Measurements from ENCODE around the gene NEK11.
"Not testable (repeated sequence)": the region's sequence is repeated elsewhere in the genome, so short reads cannot be mapped to it uniquely, and the experiment has no call there.

NEK11 gene

DNA sequence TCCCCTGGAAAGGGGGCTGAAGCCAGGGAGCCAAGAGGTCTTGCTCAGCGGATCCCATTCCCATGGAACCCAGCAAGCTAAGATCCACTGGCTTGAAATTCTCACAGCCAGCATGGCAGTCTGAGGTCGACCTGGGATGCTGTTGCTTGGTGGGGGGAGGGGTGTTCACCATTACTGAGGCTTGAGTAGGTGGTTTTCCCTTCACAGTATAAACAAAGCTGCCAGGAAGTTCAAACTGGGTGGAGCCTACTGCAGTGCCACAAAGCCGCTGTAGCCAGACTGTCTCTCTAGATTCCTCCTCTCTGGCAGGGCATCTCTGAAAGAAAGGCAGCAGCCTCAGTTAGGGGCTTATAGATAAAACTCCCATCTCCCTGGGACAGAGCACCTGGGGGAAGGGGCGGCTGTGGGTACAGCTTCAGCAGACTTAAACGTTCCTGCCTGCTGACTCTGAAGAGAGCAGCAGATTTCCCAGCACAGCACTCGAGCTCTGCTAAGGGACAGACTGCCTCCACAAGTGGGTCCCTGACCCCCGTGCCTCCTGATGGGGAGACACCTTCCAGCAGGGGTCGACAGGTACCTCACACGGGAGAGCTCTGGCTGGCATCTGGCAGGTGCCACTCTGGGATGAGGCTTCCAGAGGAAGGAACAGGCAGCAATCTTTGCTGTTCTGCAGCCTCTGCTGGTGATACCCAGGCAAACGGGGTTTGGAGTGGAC is 15.8 kb downstream of the NEK11 start:
- DNase-seq (ENCODE audit: low read depth, low spot score): not testable (repeated sequence)

DNA sequence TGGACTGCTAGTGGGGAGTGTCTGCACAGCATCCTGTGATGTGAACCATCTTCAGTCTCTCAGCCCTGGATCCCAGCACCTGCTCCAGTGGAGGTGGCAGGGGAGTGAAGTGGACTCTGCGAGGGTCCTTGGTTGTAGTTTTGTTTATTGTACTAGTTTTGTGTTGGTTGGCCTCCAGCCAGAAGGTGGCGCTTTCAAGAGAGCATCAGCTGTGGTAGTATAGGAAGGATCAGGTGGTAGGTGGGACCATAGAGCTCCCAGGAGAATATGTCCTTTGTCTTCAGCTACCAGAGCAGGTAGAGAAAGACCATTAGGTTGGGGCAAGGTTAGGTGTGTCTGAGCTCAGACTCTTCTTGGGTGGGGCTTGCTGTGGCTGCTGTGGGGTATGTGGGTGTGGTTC is 20.9 kb downstream of the NEK11 start:
- no peak for DNase-seq (ENCODE audit: low read depth, low spot score)

DNA sequence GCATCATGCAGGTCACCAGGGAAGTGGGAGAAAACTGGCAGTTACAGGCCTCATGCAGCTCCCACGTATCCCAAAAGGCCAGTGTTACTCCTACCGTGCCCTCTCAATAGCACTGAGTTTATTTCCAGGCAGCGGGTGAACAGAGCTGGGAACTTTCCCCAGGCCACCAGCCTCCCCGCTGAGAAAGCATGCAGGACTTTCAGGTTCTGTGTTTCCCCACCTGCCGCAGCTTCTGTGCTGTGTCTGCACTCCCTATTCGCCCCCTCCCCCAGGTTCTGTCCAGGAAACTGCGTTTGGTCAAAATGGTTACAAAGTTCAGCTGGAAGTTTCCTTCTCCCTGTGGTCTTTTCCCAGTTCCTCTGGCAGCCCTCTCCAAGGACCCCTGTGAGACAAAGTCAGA is 21.4 kb downstream of the NEK11 start:
- no peak for DNase-seq (ENCODE audit: low read depth, low spot score)

DNA sequence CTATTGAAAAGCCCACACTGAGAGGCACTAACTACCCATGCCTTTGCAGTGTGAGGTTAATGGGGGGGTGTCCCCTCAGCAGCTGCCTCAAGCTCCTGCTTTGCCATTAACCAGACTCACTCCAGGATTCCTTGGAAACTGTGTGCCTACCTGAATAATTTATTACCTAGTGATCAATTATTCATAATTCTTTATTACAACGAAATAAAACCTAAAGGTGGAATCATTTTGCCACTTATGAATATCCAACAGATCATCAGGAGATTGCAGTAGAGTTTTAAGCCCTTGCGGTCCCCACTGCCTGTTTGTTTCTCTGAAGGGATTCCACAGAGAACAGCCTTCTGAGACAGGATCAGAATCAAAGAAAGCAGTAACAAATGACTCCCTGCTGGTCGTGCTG is 23.3 kb downstream of the NEK11 start:
- no peak for DNase-seq (ENCODE audit: low read depth, low spot score)

DNA sequence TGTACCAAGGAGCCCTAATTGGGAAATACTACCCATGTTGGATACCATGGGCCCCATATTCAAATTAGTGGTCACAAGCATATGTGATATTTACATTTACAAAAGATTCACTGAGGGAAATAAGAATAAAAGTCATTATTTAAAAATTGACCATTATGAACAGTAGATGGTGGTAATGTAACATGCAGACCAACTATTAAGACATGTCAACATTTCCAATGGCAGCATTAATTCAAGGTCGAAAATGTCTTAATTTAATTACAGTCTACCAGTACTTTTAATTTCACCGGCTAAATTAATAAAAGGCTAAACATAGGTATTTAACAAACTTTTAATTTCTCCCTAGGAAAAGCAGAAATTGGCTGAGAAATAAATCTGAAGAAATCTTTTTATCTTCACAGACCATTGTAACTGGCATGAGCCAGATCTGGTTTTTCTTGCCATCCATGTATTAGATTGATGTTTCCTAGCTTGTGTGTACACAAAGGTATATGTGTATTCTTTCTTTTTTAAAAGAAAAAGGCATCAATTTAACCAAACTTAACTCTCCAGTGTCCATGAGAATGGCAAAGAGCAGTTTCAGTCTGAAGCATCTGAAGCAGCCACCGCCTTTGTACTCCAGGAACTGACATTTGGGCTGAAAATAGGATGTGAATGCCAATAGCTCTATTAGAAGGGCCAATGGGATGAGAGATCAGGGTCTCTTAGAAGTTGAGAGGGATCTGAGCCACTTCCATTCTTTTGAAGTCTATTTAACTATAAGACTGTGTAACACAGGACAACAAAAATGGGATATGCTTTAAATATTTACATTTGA is 26.6 kb downstream of the NEK11 start:
- DNase-seq (ENCODE audit: low read depth, low spot score): peak; percentile 25

DNA sequence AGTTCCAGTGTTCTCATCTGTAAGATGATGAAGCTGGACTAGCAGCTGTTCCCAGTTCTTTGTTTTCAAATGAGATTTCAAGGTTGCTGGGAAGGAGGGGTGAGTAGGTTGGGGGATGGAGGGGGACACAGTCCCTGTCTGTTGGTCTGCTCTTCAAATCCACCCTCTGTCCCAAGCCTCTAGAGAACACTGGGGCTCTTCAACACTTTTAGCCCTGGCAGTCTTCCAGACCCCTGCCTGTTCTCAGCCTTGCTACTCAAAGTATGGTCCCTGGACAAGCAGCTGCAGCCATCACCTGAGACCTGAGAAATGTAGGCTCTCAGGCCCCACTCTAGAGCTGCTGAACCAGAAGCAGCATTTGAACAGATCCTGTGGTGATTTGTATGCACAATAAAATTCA is 41.3 kb downstream of the NEK11 start:
- DNase-seq (ENCODE audit: low read depth, low spot score): no peak

DNA sequence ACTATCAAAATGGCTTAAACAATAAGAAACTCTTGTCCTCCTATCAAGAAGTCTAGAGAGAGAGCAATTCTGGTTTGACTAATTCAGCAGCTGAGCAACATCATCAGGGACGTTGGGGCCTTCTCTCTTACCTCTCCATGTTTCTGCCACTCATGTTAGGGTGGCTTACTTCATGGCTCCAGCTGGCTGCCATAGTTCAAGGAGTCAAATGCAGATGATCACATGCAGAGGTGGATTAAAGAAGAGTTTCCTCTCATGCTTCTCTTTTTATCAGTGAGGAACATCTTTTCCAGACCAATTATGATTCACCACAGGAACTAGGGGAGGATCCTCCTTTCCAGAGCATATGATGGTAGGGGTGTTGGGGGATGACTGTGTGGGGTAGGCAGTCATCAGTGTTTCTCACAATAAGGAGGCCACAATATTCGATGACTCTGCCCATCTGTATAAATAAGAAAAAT is 45.5 kb downstream of the NEK11 start:
- DNase-seq (ENCODE audit: low read depth, low spot score): no peak

DNA sequence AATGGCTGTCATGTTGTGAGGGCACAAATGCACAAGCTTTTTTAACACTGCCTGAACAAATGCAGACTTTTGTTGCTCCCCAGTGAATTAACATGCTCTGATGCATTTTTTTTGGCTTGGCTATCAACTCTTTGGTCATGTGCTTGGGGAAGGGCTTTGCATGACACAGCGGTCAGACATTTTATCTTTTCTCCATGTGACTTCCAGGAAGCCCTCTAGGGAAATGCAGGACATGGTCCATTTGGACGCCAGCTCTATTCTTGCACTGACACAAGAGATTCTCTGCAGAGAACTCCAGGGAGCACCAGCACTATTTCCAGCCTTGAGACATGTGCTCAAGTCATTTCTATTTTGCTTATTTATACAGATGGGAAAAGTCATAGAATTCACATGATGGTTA is 46.2 kb downstream of the NEK11 start:
- no peak for DNase-seq (ENCODE audit: low read depth, low spot score)

DNA sequence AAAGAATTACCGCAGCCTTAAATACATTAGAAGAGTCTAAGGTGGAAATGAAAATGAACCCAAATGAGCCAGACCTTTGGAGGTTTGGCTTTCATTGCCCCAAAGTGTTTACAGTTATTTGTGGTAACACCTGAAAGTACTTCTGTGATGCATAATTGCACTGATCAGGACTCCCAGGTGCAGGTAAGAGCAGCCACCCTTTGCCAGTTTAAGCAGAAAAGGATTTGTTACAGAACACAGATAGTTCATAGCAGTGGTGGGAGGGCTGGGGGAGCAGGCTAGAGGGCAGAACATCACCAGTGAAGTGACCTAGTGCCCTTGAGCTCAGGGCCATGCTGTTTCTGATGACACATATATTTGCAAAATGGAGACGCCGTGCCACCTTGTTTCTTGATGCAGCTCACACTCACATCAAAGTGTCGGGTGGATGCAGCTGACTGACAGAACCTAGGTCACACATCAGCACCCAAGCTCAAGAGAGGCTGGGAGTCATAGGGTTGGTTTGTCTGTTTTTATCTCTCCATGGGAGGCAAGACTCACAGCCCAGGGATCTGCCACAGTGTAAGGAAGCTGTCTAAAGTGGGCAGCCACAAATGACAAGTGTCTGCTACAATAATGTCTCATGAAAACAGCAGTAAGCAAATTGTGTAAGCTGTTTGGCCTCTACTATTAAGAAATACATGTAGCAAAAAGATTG is 49.1 kb downstream of the NEK11 start:
- no peak for DNase-seq (ENCODE audit: low read depth, low spot score)

DNA sequence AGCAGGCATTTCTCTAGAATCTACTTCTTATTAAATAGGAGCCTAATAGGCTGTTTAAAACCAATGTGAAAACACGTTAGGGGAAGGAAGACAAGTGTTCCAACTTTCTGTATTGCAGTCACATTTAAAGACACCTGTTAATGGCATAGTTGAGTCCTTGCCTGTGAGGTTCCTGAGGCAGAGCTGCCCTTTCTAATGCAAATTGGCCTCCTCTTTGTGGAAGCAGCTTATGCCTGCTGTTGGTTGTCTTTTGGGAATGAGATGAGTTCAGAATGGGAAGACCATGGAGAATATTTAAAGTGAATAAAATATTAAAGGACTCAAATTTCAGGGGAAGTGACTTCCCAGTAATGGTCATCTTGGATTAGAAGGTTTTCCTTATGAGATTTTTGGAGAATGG is 51.2 kb downstream of the NEK11 start:
- DNase-seq (ENCODE audit: low read depth, low spot score): no peak

DNA sequence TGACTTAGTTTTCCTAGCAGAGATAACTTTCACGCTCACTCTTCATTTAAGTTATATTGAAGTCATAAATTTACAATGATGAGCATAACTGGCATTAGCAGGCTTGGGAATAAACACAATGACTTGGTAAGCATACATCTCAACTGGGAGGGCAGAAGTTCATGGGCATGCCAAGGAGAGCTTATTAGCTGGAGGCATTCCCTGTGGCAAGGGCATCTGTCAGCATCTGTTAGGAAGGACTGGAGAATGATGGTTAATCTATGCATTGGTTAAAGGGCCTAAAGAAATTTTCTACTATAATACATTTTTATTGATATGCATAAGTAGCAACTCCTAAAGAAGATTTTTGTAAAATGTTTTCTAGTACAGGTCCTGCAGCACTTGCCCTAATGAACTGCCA is 52.4 kb downstream of the NEK11 start:
- DNase-seq (ENCODE audit: low read depth, low spot score): no peak

DNA sequence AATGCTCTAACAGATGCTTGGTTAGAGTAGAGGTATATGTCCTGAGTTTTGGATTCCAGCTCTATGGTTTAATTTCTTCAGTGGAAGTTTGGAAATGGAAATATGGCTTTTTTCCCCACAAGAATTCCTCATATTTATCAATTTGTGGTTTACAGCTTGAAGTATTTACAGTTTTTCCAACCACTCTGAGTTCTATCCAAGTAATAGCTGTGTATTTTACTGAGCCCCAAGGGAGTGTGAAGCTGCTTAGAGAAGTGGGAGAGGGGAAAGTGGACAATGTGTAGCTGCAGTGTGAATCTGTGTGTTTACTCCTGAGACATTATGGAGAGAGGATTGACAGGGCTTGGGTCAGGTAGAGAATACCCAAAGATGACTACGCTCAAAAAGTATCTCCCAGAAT is 54.5 kb downstream of the NEK11 start:
- DNase-seq (ENCODE audit: low read depth, low spot score): peak; percentile 10

DNA sequence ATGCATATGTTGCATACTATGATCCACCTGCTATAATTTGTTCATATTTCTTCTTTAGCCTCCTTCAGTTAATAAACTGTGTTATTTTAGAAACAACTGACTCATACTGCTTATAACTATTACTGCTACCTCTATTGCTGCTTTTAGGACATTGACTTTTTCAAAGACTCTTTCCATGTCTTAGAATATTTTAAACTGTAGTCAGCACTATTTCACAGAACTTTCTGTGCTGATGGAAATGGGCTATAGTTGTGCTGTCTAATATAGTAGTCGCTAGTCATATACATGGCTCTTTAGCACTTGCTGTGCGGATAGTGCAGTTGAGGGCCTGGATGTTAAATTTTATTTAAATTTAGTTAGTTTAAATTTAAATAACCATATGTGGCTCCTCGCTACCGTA is 55.6 kb downstream of the NEK11 start:
- DNase-seq (ENCODE audit: low read depth, low spot score): no peak

DNA sequence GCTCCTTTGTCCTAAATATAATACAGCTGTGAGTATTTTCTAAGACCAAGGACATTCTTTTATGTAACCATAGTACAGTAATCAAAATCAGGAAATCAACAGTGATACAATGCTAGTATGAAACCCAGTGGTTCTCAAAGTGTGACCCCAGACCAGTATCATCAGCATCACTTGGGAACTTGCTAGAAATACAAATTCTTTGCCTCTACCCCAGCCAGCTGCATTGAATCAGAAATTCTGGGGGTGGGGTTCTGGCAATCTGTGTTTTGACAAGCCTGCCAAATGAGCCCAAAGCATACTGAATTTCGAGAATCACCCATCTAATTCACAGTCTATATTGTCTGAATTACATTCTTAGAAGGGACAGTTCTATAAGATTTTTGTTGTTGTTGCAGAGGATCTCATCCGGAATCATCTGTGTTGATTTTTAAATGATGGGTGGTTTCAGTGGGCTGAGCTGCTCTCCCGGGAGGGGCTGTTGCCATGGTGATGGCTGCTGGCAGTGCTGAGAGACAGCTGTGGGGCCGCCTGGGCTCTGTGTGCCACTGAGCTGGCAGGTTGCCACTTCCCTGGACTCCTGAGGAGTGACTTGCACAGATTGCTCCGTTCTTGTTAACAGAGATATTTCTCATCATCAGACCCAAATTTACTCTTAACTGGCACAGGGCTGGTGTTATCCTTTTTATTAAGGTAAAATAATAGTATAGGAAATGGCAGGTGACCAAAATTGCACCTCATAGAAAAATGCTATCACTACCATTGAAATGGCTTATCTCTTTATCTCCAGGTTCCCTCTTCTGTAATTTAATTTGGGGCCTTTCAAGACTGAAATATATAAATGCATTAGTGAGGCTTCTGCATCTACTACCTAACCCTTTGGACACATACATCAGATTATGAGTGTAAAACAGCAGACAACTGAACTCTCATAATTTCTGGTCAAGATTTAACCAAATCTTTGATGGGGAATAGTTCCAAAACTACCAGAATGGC is 56.5 kb downstream of the NEK11 start:
- DNase-seq (ENCODE audit: low read depth, low spot score): peak; percentile 82

DNA sequence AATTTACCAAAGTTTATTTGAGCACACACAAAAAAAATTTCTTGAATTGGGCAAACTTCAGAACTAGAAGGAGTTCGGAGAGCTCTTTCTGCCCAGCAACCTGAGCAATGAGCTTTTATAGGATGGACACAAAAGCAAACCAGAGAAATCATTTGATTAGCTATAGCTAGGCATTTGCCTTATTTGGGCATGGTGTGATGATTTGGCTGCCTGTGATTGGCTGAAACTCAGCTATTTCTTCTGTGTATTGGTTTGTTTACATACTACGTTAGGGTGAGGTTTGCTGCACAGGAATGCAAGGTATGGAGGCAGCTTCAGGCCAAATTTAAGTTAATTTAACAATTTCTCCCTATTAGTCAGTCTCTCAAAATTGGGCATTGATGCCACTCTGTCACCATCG is 65.1 kb downstream of the NEK11 start:
- DNase-seq (ENCODE audit: low read depth, low spot score): peak; percentile 47

DNA sequence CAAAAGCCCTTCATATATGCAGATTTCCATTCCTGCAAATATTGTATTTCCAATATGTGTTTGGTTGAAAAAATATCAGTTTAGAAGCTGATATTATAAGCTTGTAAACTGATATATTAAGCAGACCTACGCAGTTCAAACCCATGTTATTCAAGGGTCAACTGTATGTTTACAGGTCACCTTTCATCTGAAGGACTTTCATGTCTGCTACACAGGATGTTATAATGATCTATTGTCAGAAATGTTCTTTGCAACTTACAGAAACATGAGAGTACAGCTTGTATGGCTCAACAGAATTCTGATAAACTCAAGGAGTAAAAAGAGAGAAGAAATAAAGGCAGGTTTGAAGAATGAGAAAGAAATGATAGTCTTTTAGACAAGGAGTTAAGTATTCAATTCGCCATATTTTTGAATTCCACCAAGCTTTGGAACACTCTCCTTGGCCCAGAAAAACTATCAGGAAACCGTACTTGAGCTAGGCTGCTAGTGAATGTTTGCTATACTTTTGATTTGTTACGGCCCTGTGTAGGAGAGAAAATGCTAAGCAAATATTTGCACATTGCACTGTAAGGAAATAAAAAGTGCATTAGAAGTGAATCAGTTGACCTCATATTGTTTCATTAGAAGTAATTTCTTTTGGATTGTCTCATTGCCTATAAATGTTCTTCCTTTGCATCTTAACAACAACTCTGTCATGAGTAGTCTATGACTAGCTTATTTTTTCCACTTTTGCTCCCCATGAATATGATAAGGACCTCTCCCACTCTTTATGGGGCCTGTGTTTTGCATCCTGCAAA is 81.2 kb downstream of the NEK11 start:
- DNase-seq (ENCODE audit: low read depth, low spot score): peak; percentile 25

DNA sequence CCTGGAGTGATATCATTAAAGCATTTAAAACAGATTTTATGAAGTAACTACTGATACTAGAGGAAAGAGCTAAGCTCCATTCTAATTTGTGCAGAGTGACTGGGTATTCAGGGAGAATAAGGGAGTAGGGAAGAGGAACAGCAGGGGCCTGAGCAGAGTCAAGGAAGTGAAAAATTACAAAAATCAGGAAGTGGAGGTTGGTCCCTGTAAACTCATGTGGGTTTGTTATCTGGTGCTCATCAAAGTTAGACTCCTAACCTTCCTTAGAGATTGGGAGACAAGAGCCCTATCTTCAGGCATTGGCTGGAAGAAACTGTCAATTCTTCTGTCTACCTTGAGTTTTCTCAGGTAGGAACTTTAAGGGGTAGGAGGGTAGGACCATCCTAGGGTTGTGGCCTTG is 82.5 kb downstream of the NEK11 start:
- DNase-seq (ENCODE audit: low read depth, low spot score): peak; percentile 10

DNA sequence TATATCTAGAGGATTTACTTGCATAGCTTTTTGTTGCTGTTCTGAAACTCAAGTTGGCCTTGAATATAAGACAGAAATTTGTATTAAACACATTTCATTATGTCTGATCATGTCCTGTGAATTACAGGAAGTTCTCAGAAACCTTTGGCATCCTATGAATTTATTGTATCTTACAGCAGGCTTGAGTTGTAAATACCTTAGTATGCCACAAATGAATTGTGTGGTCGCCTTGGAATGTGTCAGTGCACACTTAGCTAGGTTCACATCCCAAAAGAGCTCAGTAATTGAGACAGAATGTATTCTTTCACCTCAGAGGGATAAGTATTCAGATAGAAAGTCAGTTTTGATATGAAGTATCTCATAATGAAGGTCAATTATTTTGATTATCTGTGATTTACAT is 83.4 kb downstream of the NEK11 start:
- peak; percentile 92 for DNase-seq (ENCODE audit: low read depth, low spot score)

DNA sequence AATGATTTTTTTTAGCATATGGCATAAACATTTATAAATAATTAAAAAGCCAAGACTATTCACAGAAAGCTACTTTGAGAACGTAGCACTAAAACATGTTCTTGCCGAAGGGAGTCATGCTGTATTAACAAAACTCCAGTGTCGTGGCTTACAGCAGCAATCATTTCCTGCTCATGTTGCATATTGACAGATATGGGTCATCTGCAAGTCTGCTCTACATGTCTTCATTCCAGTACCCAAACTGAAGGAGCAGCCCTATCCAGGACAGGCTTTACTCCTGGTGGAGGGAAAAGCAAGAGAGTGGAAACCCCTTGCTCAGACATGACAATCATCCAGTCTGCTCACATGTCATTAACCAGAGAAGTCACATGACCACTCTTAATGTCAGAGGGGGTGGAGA is 87.6 kb downstream of the NEK11 start:
- DNase-seq (ENCODE audit: low read depth, low spot score): no peak

DNA sequence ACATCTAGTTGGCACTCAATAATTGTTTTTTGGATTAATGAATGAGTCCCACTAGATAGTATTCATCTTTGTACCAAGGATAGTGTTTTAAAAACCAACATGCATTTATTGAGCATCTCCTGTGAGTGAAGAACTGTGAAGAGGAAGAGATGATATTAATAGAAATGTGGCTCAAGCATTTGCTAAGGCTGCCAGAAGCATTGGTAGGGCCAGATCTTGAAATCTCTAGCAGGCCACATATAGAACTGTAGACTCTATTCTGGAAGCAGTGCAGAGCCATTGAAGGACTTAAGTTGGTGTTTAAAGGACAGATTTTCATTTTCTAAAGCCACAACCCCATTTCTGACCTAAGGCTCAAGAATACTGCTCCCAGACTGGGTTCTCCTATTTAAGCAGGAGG is 99.0 kb downstream of the NEK11 start:
- no peak for DNase-seq (ENCODE audit: low read depth, low spot score)

DNA sequence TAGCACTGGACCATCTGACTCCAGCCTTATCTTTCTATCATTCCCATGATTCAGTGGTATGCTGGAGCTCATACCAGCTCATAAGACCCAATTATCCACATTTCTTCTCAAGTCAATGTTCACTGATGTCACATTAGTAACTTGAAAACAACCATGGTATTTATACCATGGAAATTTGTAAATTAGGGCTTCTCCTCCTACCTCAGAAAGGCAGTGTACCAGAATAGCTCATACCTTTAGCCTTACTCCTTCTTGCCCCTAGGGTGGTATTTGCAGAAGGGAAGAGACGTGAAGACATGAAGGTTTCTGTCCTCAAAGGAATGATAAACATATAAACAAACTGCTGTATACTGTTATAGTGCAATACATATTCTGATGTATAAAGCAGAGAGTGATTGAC is 114.2 kb downstream of the NEK11 start:
- no peak for DNase-seq (ENCODE audit: low read depth, low spot score)

All from astrocyte of the hippocampus (primary cell).